Measurements from ENCODE around the gene GAB2. TPM values are rescaled to one million over a fixed set of nuclear protein-coding genes. Genes with fewer than 3 reads are reported as not detected.

GAB2 gene
- total RNA-seq, 4 donors from 2014 or later: 26.3 to 84.8 (median 26.6) TPM

DNA sequence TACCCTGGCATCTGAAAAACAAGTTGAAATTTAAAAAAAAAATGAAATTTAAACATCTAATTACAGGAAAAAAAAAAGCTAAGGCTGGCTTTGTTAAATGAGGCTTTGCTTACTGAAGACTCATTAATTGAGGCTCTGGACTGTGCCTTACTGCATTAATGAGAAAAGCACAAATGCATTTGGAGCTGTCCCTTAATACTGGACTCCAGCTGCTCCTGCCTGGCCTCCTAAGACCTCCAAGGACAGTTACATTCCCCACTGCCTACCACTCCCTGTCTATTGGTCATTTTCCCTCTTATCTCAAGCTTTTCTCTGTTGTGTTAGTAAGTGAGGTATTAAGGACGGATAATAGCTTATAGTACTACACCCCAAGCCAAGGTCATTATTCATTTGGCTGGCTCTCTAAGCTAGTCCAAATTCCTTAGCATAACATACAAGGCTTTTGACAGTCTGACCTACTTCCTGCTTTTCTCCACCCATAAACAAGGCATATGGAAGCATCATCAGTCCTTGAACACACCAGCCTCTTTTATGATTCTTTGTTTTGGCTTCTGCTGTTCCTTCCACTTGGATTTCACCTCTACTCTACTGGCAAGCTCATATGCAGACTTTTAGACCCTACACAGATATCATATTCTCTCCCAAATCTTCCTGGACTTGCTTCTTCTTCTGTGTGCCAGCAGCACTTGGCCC is 166.4 kb downstream of the GAB2 start:
- H3K9me3 ChIP-seq: no peaks in the 10 kb centered on the region
- peaks cover 6 to 27% (median 7%) of the 10 kb centered on the region in 3 donors for H3K4me1 ChIP-seq
- no peaks in the 10 kb centered on the region for H3K27me3 ChIP-seq
- TF ChIP-seq POLR2AphosphoS5 (IDR thresholded peaks at IDR 0.05) (no peak), POLR2A (IDR thresholded peaks at IDR 0.05) (no peak), EP300 (IDR thresholded peaks at IDR 0.05) (no peak)
- TF ChIP-seq, protein P1, sequence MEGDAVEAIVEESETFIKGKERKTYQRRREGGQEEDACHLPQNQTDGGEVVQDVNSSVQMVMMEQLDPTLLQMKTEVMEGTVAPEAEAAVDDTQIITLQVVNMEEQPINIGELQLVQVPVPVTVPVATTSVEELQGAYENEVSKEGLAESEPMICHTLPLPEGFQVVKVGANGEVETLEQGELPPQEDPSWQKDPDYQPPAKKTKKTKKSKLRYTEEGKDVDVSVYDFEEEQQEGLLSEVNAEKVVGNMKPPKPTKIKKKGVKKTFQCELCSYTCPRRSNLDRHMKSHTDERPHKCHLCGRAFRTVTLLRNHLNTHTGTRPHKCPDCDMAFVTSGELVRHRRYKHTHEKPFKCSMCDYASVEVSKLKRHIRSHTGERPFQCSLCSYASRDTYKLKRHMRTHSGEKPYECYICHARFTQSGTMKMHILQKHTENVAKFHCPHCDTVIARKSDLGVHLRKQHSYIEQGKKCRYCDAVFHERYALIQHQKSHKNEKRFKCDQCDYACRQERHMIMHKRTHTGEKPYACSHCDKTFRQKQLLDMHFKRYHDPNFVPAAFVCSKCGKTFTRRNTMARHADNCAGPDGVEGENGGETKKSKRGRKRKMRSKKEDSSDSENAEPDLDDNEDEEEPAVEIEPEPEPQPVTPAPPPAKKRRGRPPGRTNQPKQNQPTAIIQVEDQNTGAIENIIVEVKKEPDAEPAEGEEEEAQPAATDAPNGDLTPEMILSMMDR (IDR thresholded peaks at IDR 0.05): no peak
- ATAC-seq: no peak
- H3K27ac ChIP-seq: peak overlapping the region in 1 of 4 donors; percentile 10
- H3K36me3 ChIP-seq: peaks cover 4 to 39% of the 10 kb centered on the region in 2 donors
- 5 to 13% methylated on average over 1 of the region's 1 CpG for WGBS, 2 donors (ENCODE audit: low coverage in 1 of 2)
- H3K4me3 ChIP-seq: no peak overlapping the region

DNA sequence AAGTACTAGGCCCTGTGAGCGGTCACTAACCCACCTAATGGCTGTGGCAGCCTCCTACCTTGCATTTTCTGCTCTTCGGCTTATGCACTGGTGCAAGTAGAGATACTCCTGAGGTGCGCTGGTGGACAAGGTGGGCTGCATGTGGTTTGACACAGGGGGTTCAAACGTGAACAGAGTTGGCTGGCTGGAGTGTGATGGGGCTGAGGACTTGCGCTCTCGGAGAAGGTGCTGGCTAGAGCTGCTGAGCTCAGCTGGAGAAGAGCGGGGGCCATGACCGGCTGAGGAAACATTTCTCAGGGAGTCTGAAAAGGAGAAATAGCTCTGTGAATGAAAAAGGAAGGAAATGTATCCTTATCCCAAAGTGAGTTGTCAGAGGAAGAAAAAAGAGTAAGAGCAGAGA is 167.5 kb downstream of the GAB2 start:
- Histone ChIP-seq H3K27ac (no peak overlapping the region), H3K4me3 (no peak overlapping the region), H3K36me3 (peaks cover 4 to 43% of the 10 kb centered on the region in 2 donors), H3K4me1 (peaks cover 6 to 20% (median 7%) of the 10 kb centered on the region in 3 donors), H3K27me3 (no peaks in the 10 kb centered on the region), H3K9me3 (no peaks in the 10 kb centered on the region)
- no peak for TF ChIP-seq POLR2A (IDR thresholded peaks at IDR 0.05)
- TF ChIP-seq, protein P1 (IDR thresholded peaks at IDR 0.05): no peak
- no peak for TF ChIP-seq POLR2AphosphoS5 (IDR thresholded peaks at IDR 0.05)
- no peak for TF ChIP-seq EP300 (IDR thresholded peaks at IDR 0.05)
- ATAC-seq: no peak
- 90 to 100% methylated on average over 1 to 7 of the region's 8 CpGs for WGBS, 2 donors (ENCODE audit: low coverage in 1 of 2)

DNA sequence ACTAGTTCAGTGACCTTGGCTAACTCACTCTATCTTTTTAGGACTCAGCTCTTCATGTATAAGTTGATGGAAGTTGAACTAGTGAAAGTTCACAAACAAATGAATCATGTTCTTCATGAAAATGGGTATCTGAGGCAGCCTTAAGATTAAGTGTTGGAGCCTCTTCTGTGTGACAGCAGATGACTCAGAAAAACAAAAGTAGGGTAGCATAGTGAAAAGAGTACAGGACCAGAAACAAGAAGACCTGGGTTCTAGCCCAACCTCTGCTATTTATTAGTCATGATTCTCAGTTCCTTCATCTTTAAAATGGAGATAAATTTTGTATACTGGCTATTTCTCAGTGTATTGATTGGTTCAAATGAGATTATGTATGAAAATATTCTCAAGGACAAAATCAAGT is 168.7 kb downstream of the GAB2 start:
- no peaks in the 10 kb centered on the region for H3K27me3 ChIP-seq
- H3K36me3 ChIP-seq: peaks cover 4 to 43% of the 10 kb centered on the region in 2 donors
- peaks cover 6 to 20% (median 7%) of the 10 kb centered on the region in 3 donors for H3K4me1 ChIP-seq
- no peak overlapping the region for H3K4me3 ChIP-seq
- TF ChIP-seq POLR2AphosphoS5 (IDR thresholded peaks at IDR 0.05): no peak
- H3K9me3 ChIP-seq: no peaks in the 10 kb centered on the region
- ATAC-seq: no peak
- no peak overlapping the region for H3K27ac ChIP-seq

DNA sequence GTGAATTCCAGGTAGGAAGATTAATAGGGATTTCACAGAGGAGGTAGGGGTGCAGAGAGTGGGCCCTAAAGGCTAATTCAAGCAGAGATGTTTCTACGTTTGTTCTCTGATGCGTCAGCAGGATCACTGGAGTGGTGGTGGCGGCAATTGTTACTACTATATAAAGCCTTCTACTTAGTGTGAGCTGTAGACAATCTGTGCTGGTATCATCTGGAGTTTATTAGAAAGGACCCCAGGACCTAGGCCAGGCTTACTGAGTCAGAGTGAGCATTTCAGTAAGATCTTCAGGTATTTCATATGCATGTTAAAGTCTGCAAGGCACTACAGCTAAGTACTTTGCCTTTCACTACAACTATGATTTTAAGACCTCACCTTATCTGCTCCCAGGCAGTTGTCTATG is 169.4 kb downstream of the GAB2 start:
- no peaks in the 10 kb centered on the region for H3K9me3 ChIP-seq
- H3K4me1 ChIP-seq: peaks cover 6 to 20% (median 7%) of the 10 kb centered on the region in 3 donors
- H3K27ac ChIP-seq: no peak overlapping the region
- 89 to 100% methylated on average over 3 of the region's 3 CpGs for WGBS, 2 donors (ENCODE audit: low coverage in 1 of 2)
- H3K27me3 ChIP-seq: no peaks in the 10 kb centered on the region
- no peak for ATAC-seq
- no peak overlapping the region for H3K4me3 ChIP-seq
- peaks cover 4 to 43% of the 10 kb centered on the region in 2 donors for H3K36me3 ChIP-seq
- TF ChIP-seq, protein P1 (IDR thresholded peaks at IDR 0.05): no peak
- TF ChIP-seq POLR2A (IDR thresholded peaks at IDR 0.05): no peak
- no peak for TF ChIP-seq POLR2AphosphoS5 (IDR thresholded peaks at IDR 0.05)
- no peak for TF ChIP-seq EP300 (IDR thresholded peaks at IDR 0.05)

DNA sequence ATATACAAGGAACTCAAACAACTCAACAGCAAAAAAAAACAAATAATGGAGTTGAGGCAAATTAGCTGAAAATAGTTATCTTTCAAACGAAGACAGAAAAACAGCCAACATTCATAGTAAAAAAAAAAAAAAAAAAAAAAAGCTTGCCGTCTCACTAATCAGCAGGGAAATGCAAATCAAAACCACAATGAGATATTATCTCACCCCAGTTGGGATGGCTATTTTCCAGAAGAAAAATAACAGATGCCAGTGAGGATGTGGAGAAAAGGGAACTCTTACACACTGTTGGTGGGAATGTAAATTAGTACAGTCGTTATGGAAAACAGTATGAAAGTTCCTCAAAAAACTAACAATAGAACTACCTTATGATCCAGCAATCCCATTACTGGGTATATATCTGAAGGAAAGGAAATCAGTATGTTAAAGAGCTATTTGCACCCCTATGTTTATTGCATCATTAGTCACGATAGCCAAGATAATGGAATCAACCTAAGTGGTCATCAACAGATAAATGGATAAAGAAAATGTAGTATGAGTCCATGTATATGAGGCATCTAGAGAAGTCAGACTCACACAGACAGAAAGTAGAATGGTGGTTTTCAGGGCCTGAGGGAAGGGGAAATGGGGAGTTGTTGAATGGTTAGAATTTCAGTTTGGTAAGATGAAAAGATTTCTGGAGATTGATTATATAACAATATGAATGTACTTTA is 172.9 kb downstream of the GAB2 start:
- Histone ChIP-seq H3K4me3 (no peak overlapping the region), H3K27me3 (no peaks in the 10 kb centered on the region), H3K9me3 (peaks cover 0 to 7% (median 0%) of the 10 kb centered on the region in 3 donors), H3K27ac (no peak overlapping the region), H3K36me3 (peaks cover 4 to 38% of the 10 kb centered on the region in 2 donors), H3K4me1 (no peaks in the 10 kb centered on the region)
- no peak for TF ChIP-seq POLR2AphosphoS5 (IDR thresholded peaks at IDR 0.05)
- TF ChIP-seq, protein P1 (IDR thresholded peaks at IDR 0.05): no peak
- no peak for TF ChIP-seq POLR2A (IDR thresholded peaks at IDR 0.05)
- no peak for TF ChIP-seq EP300 (IDR thresholded peaks at IDR 0.05)
- no peak for ATAC-seq
- WGBS, 2 donors (ENCODE audit: low coverage in 1 of 2): 51 to 52% methylated on average over 2 to 4 of the region's 4 CpGs
